CD14-positive monocyte (primary cell): Measurements from ENCODE around the gene COMMD10. TPM values are rescaled to one million over a fixed set of nuclear protein-coding genes. Genes with fewer than 3 reads are reported as not detected.

Source experiments
- DNase-seq, 3 donors: peaks; one replicate each; pipeline ENCODE4 v3.0.0-alpha.2; 2011 to 2022
- H2AFZ ChIP-seq: 2 replicates; pipeline ENCODE4 v1.6.0; 2012; ENCODE audit warnings: mild to moderate bottlenecking, low read depth, low read length, inconsistent platforms; ENCODE audit not compliant: insufficient read depth, poor library complexity, severe bottlenecking
- H3K27ac ChIP-seq, 2 donors: 1 replicate in 1 of 2; 2 replicates in 1 of 2; pipeline ENCODE4 v1.5.1; 2012 to 2013; ENCODE audit warnings: low read length in 2 of 2, control low read depth in 1 of 2, inconsistent platforms in 1 of 2, low read depth in 1 of 2, mild to moderate bottlenecking in 1 of 2
- H3K27me3 ChIP-seq, 2 donors: one replicate each; pipeline versions ENCODE4 v1.6.0 to v1.6.1; 2011 to 2013; ENCODE audit warnings: low read length in 2 of 2; ENCODE audit not compliant: control insufficient read depth in 2 of 2, insufficient read depth in 2 of 2
- H3K36me3 ChIP-seq, 2 donors: replicated peaks in 1 of 2; 1 replicate in 1 of 2; 2 replicates in 1 of 2; pipeline versions ENCODE4 v1.5.1 to v1.6.1; 2012 to 2013; ENCODE audit warnings: low read length in 2 of 2, control low read depth in 1 of 2, inconsistent platforms in 1 of 2, mild to moderate bottlenecking in 1 of 2; ENCODE audit not compliant: insufficient read depth in 2 of 2, control insufficient read depth in 1 of 2
- H3K4me1 ChIP-seq, 2 donors: 1 replicate in 1 of 2; 2 replicates in 1 of 2; pipeline versions ENCODE4 v1.5.1 to v1.6.1; 2012 to 2013; ENCODE audit warnings: low read length in 2 of 2, control low read depth in 1 of 2, inconsistent platforms in 1 of 2, mild to moderate bottlenecking in 1 of 2, moderate library complexity in 1 of 2; ENCODE audit not compliant: insufficient read depth in 2 of 2, control insufficient read depth in 1 of 2
- H3K4me2 ChIP-seq: replicated peaks from 2 replicates; pipeline ENCODE3; 2012; ENCODE audit warnings: low read length, moderate library complexity, mild to moderate bottlenecking; ENCODE audit not compliant: poor library complexity, severe bottlenecking; ENCODE audit errors: extremely low read depth
- H3K4me3 ChIP-seq, 3 experiments: fragments of 200-600 bp in 1 of 3; sonication (generic) in 1 of 3; replicated peaks in 1 of 3; 1 replicate in 2 of 3; 2 replicates in 1 of 3; pipeline ENCODE4 v1.5.1; 2011 to 2013; ENCODE audit warnings: low read length in 3 of 3, mild to moderate bottlenecking in 3 of 3, control low read depth in 2 of 3, low read depth in 2 of 3, inconsistent platforms in 1 of 3, moderate library complexity in 1 of 3
- H3K79me2 ChIP-seq: 2 replicates; pipeline ENCODE4 v1.6.0; 2012; ENCODE audit warnings: mild to moderate bottlenecking, control low read depth, inconsistent platforms, low read length, moderate library complexity; ENCODE audit not compliant: insufficient read depth
- H3K9ac ChIP-seq: 2 replicates; pipeline ENCODE4 v1.6.0; 2017; ENCODE audit warnings: low read length, mild to moderate bottlenecking; ENCODE audit not compliant: insufficient read depth, poor library complexity, severe bottlenecking
- H3K9me3 ChIP-seq, 2 donors: replicated peaks in 1 of 2; 1 replicate in 1 of 2; 2 replicates in 1 of 2; pipeline versions ENCODE4 v1.5.1 to v1.6.1; 2012 to 2013; ENCODE audit warnings: low read length in 2 of 2, control low read depth in 1 of 2; ENCODE audit not compliant: control insufficient read depth in 1 of 2, insufficient read depth in 1 of 2
- H4K20me1 ChIP-seq: 2 replicates; pipeline ENCODE4 v1.6.0; 2012; ENCODE audit warnings: mild to moderate bottlenecking, low read length, control low read depth, moderate library complexity; ENCODE audit not compliant: insufficient read depth
- H3K27ac Mint-ChIP-seq, 7 donors: one replicate each; pipeline ENCODE4 v1.8.0; 2020; ENCODE audit warnings: mild to moderate bottlenecking in 7 of 7, mixed read lengths in 7 of 7, moderate library complexity in 6 of 7, inconsistent platforms in 2 of 7
- H3K27me3 Mint-ChIP-seq, 3 donors: one replicate each; pipeline ENCODE4 v1.8.0; 2021 to 2022; ENCODE audit warnings: low read depth in 3 of 3, mild to moderate bottlenecking in 3 of 3, mixed read lengths in 3 of 3, moderate library complexity in 3 of 3, inconsistent platforms in 1 of 3
- H3K36me3 Mint-ChIP-seq, 2 donors: one replicate each; pipeline ENCODE4 v1.8.0; 2020; ENCODE audit warnings: mixed read lengths in 2 of 2, inconsistent platforms in 1 of 2, mild to moderate bottlenecking in 1 of 2
- H3K4me1 Mint-ChIP-seq: one replicate; pipeline ENCODE4 v1.8.0; 2020; ENCODE audit warnings: mild to moderate bottlenecking, mixed read lengths
- H3K4me3 Mint-ChIP-seq, 2 donors: one replicate each; pipeline ENCODE4 v1.8.0; 2020; ENCODE audit warnings: mild to moderate bottlenecking in 2 of 2, mixed read lengths in 2 of 2, moderate library complexity in 1 of 2
- H3K9me3 Mint-ChIP-seq, 7 donors: one replicate each; pipeline ENCODE4 v1.8.0; 2020 to 2022; ENCODE audit warnings: mixed read lengths in 7 of 7, mild to moderate bottlenecking in 6 of 7, moderate library complexity in 6 of 7, inconsistent platforms in 2 of 7
- WGBS: methylation state at CpG from one replicate; pipeline ENCODE4 v1.1.5; 2013; ENCODE audit warnings: missing lambda C conversion rate; ENCODE audit not compliant: insufficient coverage; 5-methylcytosine and 5-hydroxymethylcytosine counted together
- intact Hi-C, 2 donors: fragments of 100-400 bp; cut with micrococcal nuclease; formaldehyde crosslinking; loops; one replicate each; pipeline versions ENCODE4 v1.15.0 to v1.15.1; 2023
- polyA plus RNA-seq, 3 donors: library from polyadenylated mRNA; depleted of rRNA in 1 of 3; unstranded in 2 of 3; stranded (reverse) in 1 of 3; fragments of 300-500 nt in 2 of 3; fragments of >200 nt in 1 of 3; fragmentation: Illumina TruSeq in 2 of 3; gene quantifications; 1 replicate in 2 of 3; 2 replicates in 1 of 3; pipeline ENCODE4 v1.2.3, GENCODE V29; 2012 to 2021
- TF ChIP-seq, protein P1 (sequence below): fragments of 200-600 bp; IDR thresholded peaks from one replicate; pipeline ENCODE4 v1.8.0; 2022; ENCODE audit warnings: antibody characterized with exemption, mild to moderate bottlenecking

Gene COMMD10
- polyA plus RNA-seq, 3 donors = 16.9 to 86.1 (median 61.2) TPM

GRCh38 chr5:116091416-116091815 is 6.6 kb downstream of the COMMD10 start:
- no peak overlapping the region for H3K4me3 Mint-ChIP-seq
- no peak overlapping the region for H3K4me2 ChIP-seq
- peaks cover 27% of the 10 kb centered on the region for H3K79me2 ChIP-seq
- H3K27ac Mint-ChIP-seq = peak overlapping the region in 1 of 7 donors; percentile 48
- H4K20me1 ChIP-seq = no peaks in the 10 kb centered on the region
- H3K36me3 ChIP-seq = peaks cover 49 to 78% of the 10 kb centered on the region in 2 donors
- no peak overlapping the region for H3K27ac ChIP-seq
- H3K9me3 Mint-ChIP-seq = no peaks in the 10 kb centered on the region
- H2AFZ ChIP-seq = no peak overlapping the region
- peaks cover 9% of the 10 kb centered on the region for H3K4me1 Mint-ChIP-seq
- no peak overlapping the region for H3K4me3 ChIP-seq
- H3K27me3 Mint-ChIP-seq = no peaks in the 10 kb centered on the region
- TF ChIP-seq, protein P1, sequence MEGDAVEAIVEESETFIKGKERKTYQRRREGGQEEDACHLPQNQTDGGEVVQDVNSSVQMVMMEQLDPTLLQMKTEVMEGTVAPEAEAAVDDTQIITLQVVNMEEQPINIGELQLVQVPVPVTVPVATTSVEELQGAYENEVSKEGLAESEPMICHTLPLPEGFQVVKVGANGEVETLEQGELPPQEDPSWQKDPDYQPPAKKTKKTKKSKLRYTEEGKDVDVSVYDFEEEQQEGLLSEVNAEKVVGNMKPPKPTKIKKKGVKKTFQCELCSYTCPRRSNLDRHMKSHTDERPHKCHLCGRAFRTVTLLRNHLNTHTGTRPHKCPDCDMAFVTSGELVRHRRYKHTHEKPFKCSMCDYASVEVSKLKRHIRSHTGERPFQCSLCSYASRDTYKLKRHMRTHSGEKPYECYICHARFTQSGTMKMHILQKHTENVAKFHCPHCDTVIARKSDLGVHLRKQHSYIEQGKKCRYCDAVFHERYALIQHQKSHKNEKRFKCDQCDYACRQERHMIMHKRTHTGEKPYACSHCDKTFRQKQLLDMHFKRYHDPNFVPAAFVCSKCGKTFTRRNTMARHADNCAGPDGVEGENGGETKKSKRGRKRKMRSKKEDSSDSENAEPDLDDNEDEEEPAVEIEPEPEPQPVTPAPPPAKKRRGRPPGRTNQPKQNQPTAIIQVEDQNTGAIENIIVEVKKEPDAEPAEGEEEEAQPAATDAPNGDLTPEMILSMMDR = no peak
- no CpG with 5 or more reads among the region's 1 CpG for WGBS
- H3K27me3 ChIP-seq = no peaks in the 10 kb centered on the region
- no peak for DNase-seq
- H3K4me1 ChIP-seq = peaks cover 2 to 5% of the 10 kb centered on the region in 2 donors
- intact Hi-C loops = no loop called here
- H3K9me3 ChIP-seq = no peaks in the 10 kb centered on the region
- peaks cover 64 to 80% of the 10 kb centered on the region in 2 donors for H3K36me3 Mint-ChIP-seq
- H3K9ac ChIP-seq = no peak overlapping the region

DNA sequence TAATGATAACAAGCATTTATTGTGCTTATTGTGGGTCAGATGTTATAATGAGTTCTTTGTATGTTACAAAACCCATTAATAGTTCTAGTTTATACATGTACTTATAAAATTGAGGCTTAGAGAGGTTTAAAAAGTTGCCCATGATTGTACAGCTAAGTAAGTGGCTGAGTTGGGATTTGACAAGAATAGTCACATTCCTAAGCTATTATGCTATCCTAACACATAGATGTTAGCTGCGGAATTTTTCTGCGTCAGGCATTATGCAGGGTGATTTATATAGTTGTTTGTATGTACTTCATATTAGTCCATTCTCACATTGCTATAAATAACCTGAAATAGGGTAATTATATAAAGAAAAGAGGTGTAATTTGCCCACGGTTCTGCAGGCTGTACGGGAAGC is 12.5 kb downstream of the COMMD10 start:
- no peak overlapping the region for H3K4me3 Mint-ChIP-seq
- H3K27me3 Mint-ChIP-seq = no peaks in the 10 kb centered on the region
- WGBS = 100% methylated on average over 2 of the region's 4 CpGs
- no peak overlapping the region for H3K4me2 ChIP-seq
- H3K36me3 Mint-ChIP-seq = peaks cover 74 to 92% of the 10 kb centered on the region in 2 donors
- no peaks in the 10 kb centered on the region for H3K4me1 ChIP-seq
- no peaks in the 10 kb centered on the region for H3K79me2 ChIP-seq
- DNase-seq = no peak
- no peak overlapping the region for H3K9ac ChIP-seq
- H3K27me3 ChIP-seq = no peaks in the 10 kb centered on the region
- no peak overlapping the region for H3K4me3 ChIP-seq
- no peaks in the 10 kb centered on the region for H3K9me3 ChIP-seq
- no peak overlapping the region for H2AFZ ChIP-seq
- no peaks in the 10 kb centered on the region for H3K4me1 Mint-ChIP-seq
- intact Hi-C loops = no loop called here
- H3K36me3 ChIP-seq = peaks cover 62 to 97% of the 10 kb centered on the region in 2 donors
- H3K27ac ChIP-seq = no peak overlapping the region
- peaks cover 0 to 4% (median 0%) of the 10 kb centered on the region in 7 donors for H3K9me3 Mint-ChIP-seq
- TF ChIP-seq, protein P1 = no peak
- H3K27ac Mint-ChIP-seq = peak overlapping the region in 1 of 7 donors; percentile 54
- H4K20me1 ChIP-seq = no peaks in the 10 kb centered on the region
